ENCODE results near the gene SLC39A1.
"Not testable (repeated sequence)": the region's sequence is repeated elsewhere in the genome, so short reads cannot be mapped to it uniquely, and the experiment has no call there.

Gene SLC39A1

GRCh38 chr1:153963030-153963849, at the start of gene SLC39A1:
Gene SLC39A1, minus strand, starts transcription at chr1:153963537. Its CDS starts 822 bp downstream, at chr1:153962715.
- DNase-seq (ENCODE audit: low read depth in 2 of 2), result peak; percentile 82 to 88

GRCh38 chr1:154012543-154012942, 49.2 kb upstream of the SLC39A1 start:
- not testable (repeated sequence) for DNase-seq (ENCODE audit: low read depth in 2 of 2)

- DNase-seq (ENCODE audit: low read depth in 2 of 2), result no peak
Measured at GRCh38 chr1:154012129-154012528, 48.8 kb upstream of the SLC39A1 start.

- no peak for DNase-seq (ENCODE audit: low read depth in 2 of 2)
Measured at GRCh38 chr1:154006136-154006535, 42.8 kb upstream of the SLC39A1 start.

- DNase-seq (ENCODE audit: low read depth in 2 of 2), result no peak
Measured at GRCh38 chr1:154000420-154000819, 37.1 kb upstream of the SLC39A1 start.

- not testable (repeated sequence) for DNase-seq (ENCODE audit: low read depth in 2 of 2)
Measured at GRCh38 chr1:153996882-153997281, 33.5 kb upstream of the SLC39A1 start.

- no peak for DNase-seq (ENCODE audit: low read depth in 2 of 2)
Measured at GRCh38 chr1:153995640-153996039, 32.3 kb upstream of the SLC39A1 start.

GRCh38 chr1:153995202-153995601, 31.9 kb upstream of the SLC39A1 start:
- no peak for DNase-seq (ENCODE audit: low read depth in 2 of 2)

- DNase-seq (ENCODE audit: low read depth in 2 of 2), result no peak
Measured at GRCh38 chr1:153991806-153992205, 28.5 kb upstream of the SLC39A1 start.

GRCh38 chr1:153991151-153991630, 27.9 kb upstream of the SLC39A1 start:
- DNase-seq (ENCODE audit: low read depth in 2 of 2), result no peak

GRCh38 chr1:153990468-153991150, 27.3 kb upstream of the SLC39A1 start, which contains the start of gene RPS27:
Gene RPS27, plus strand, starts transcription at chr1:153990762. Its CDS starts 35 bp downstream, at chr1:153990797.
- DNase-seq (ENCODE audit: low read depth in 2 of 2), result peak; percentile 68 to 85

- DNase-seq (ENCODE audit: low read depth in 2 of 2), result no peak
Measured at GRCh38 chr1:153987621-153988020, 24.3 kb upstream of the SLC39A1 start.

GRCh38 chr1:153985941-153986761, 22.8 kb upstream of the SLC39A1 start, which contains the start of gene RAB13:
Gene RAB13, minus strand, starts transcription at chr1:153986339. Its CDS starts 103 bp downstream, at chr1:153986236.
- no peak for DNase-seq (ENCODE audit: low read depth in 2 of 2)

- DNase-seq (ENCODE audit: low read depth in 2 of 2), result peak; percentile 29 to 48
Measured at GRCh38 chr1:153985341-153985912, 22.1 kb upstream of the SLC39A1 start.

GRCh38 chr1:153984123-153984894, 21.0 kb upstream of the SLC39A1 start:
- no peak for DNase-seq (ENCODE audit: low read depth in 2 of 2)

GRCh38 chr1:153981735-153982134, 18.4 kb upstream of the SLC39A1 start:
- DNase-seq (ENCODE audit: low read depth in 2 of 2), result not testable (repeated sequence)

GRCh38 chr1:153979091-153979490, 15.8 kb upstream of the SLC39A1 start:
- not testable (repeated sequence) for DNase-seq (ENCODE audit: low read depth in 2 of 2)

GRCh38 chr1:153978274-153978909, 15.1 kb upstream of the SLC39A1 start:
- no peak for DNase-seq (ENCODE audit: low read depth in 2 of 2)

- peak; percentile 65 to 77 for DNase-seq (ENCODE audit: low read depth in 2 of 2)
Measured at GRCh38 chr1:153977250-153978240, 14.2 kb upstream of the SLC39A1 start, which contains the start of gene JTB. Gene JTB, minus strand, starts transcription at chr1:153977674. Its CDS starts 422 bp downstream, at chr1:153977252.
